ENCODE results near the gene FGF14.

Gene FGF14

DNA sequence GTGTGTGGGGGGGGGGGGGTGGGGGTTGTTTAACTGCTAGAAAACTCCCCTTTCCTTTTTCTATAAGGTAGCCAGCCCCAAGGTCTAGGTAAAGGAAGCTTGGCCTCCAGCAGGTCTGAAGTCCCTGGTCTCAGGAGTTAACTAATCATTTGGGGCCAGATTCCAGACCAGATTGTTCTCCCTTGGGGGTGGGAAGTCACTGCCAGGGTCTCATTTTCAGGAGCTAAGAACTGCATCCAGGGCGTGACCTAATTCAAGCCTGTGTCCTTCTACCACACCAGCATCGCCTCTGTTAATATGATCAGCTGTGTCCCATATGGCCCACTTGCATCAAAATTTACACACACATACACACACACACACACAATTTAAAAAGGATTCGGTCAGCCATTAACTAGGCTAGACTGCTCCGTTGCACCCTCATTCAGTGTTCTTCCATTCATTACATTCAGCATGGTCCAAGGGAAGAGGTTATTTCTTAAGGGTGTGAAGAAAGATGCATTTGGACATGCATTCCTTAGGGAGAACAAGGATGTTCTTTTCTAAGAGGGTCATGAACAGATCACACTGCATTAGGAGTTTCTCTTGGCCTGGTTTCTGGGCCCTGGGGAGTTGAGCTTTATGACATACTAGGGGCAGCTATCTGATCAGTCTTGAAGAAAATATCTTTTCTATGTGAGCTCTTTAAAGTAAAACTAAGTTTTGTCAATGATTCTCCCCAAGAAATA lies 91.0 kb downstream of the FGF14 start:
- no peak for DNase-seq (ENCODE audit: low read depth in 2 of 2)

DNA sequence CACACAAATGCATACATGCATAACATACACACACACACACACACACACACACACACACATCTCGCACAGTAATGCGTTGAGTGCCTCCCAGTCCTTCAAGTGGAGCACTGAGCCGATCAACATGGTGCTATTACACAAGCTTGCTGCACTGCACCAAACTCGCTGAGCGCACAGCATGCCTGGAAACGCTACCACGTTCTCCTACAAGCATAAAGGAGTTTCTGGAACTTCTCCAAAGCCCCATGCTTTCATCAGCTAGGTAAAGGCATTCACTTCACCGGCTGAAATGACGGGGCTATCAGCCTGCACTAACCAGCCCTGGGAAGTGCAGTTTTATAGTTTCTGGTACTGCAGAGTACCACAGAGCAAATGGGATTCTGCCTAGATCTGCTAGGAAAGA lies 92.7 kb downstream of the FGF14 start:
- DNase-seq (ENCODE audit: low read depth in 2 of 2), result no peak

DNA sequence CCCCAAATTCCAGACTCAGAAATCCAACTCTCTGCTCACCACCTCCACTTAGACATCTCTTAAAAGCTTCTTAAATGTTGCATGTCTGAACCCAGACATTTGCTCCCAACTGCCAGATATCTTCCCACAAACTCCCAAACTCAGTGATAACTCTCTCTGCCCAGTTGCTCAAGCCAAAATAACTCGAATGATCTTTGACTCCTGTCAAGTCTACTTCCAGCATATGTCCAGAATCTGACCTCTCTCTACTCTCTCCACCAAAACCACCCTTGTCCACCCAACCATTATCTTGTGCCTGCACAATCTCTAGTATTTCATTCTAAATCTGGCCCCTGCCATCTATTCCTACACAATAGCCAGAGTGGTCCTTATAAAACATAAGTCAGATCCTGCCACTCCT lies 99.3 kb downstream of the FGF14 start:
- no peak for DNase-seq (ENCODE audit: low read depth in 2 of 2)

DNA sequence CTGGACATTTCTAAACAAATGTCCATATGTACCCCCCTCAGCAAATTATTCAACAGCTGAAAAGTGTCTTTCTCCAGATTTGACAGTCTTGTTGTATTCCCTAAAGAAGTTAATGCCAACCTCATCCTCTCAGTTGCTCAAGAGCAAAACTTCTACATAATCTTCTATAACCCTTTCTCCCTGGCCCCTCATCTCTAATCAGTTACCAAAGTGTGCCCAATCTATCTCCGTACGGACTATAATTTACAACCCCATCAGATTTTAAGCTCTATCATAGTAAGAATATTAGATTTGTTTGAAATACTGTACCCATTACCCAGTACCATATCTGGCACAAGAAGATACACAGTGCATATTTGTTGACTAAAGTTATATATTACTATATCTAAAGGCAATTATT lies 101.5 kb downstream of the FGF14 start:
- no peak for DNase-seq (ENCODE audit: low read depth in 2 of 2)

DNA sequence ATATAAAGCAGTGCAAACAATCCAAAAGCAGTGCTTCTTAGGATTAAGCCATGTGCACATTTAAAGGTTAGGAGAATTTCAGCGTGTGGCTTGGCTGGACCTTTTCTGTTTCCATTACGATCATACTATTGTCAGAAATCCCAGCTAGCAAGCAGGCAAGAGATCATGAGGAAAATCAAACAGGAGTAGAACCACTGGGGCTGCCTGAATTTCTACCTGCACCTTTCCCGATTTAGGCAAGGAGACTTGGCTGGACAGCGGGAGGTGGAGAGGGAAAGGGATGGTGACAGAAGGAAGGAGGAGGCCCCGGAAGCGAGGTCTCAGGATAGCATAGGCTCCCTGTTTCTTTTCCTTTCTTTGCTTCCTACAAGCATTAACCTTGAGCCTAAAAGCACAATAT lies 102.5 kb downstream of the FGF14 start:
- no peak for DNase-seq (ENCODE audit: low read depth in 2 of 2)

DNA sequence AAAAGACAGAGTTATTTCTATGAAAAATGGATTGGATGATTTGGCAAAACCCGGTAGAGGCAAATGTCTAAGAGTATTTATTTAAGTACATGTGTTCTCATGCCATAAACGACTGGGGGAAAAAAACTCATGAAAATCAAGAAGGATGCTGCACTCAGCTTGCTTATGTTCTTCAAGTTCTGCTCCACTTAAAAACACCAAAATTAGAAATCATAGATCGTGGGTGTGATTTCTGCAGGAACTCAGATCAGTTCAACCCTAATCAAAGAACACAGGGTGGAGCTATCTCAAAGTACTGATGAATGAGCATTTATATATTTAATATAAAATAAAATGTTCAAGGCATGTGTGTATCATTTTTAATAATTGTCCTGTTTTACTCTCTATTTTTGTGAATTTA lies 103.8 kb downstream of the FGF14 start:
- DNase-seq (ENCODE audit: low read depth in 2 of 2), result no peak

DNA sequence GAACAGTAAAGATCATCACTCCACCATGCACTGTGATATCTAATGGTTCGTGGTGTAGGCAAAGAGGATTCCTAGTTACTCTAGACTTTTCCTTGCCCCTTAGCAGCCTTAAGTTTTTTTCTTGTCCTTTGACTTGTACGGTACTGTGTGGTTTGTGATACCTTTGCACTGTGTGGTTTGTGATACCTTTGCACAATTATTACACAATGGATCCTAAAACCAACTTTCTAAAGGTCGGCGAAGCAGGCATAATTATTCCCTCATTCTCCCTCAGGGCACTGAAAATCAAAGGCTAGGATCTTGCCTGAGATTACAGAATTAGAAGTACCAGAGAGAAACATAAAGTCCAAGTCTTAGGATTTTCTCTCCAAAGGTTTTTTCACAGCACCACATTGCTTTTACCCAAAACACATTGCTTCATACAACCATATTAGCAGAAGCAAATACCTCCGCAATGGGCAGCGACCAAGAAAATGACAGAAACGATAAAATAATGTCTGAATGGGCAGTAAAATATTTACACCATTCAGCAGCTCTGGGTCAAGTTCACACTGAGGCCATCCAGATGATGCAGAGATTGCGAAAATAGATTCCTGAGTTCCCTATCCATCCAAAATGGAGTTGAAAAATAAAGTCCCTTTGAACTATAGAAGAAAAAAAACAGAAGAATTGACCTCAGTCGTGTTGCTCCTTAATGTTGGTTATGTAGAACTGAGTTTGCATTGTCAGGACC lies 106.4 kb downstream of the FGF14 start:
- DNase-seq (ENCODE audit: low read depth in 2 of 2), result no peak

DNA sequence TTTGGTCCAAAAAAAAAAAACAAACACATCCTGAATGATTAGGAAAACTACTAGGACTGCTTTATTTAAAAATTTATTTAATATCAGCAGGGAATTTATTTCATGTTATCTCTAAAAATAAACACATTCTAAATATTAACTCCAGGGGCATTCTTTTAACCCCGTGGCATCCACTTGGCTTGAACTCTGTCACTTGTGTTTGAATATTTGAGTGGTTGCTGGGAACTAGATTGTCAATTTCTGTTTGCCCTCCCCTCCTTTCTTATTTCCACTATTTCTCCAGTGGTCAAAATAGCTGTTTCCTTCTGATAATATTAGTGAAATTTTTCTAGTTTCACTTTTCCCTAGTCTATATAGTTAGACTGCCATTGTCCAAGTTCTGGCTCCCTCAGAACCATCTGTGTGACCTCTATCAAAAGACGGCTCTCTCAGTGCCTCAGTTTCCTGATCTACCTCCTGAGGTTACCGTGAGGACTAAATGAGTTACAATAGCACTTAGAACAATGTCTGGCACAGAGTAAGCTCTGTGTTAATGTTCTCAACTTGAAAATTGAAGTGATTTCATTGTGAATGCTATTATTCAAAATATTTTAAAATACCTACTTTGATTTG lies 107.3 kb downstream of the FGF14 start:
- DNase-seq (ENCODE audit: low read depth in 2 of 2), result no peak

DNA sequence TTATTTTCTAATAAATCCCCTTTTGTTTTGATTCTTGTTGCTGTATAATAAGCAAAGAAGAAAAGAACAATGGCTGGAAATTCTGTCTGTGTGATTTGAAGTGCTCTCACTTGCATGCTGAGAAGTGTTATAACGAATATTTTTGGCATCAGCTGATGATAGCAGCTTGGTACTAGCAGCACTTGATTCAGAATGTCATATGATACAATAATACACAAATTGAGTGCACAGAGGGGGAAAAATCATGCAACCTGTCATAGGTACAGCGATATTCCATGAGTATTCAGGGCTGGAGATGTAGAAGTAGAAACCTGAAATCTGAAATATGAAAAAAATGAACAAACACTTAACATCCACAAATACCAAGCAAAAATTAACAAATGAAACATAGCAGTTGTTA lies 108.1 kb downstream of the FGF14 start:
- no peak for DNase-seq (ENCODE audit: low read depth in 2 of 2)

DNA sequence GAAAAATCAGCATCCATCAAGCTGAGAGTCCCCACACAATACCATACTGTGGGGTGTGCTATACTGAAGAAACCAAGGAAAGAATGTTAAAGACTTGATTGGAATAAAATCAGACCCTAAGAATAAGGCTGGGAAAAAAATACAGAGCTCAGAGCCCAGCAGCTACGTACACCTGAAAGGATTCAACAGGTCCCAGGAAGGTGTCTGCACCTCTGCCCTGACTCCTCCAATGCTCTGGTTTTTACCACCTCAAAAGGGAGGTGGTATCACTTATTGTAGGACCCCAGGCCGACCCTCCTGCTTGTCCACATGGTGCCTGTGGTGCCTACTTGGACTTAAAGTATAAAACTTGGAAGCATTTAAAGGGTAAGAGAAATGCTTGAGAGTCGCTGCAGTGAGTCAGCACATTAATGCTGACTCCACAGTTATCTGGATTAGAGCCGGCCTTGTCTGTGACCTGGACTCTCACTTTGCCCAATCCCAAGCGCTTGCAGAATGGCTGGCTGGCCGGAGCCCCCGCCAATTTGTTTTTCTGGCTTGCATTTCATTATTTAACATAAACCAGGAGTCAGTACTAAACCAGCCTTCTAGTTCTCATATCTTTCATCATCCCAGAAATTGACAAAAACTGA lies 110.1 kb downstream of the FGF14 start:
- DNase-seq (ENCODE audit: low read depth in 2 of 2), result no peak

DNA sequence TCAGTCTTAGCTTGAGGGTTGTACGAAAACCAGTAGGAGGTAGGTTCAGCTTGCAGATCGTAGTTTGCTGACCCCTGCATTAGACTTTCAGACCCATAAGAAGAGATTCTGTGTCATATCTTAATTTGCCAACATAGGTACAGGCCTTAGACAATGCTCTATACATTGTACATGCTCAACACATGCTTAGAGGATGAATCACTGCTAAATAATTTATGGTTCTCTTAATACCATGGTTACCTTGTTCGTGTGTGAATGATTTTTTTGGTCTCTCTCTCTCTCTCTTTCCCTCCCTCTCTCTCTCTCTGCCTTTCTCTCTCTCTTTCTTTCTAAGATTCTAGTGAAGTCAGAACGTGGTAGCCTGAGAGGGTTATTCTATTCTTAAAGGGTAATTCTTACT lies 112.2 kb downstream of the FGF14 start:
- DNase-seq (ENCODE audit: low read depth in 2 of 2), result no peak

DNA sequence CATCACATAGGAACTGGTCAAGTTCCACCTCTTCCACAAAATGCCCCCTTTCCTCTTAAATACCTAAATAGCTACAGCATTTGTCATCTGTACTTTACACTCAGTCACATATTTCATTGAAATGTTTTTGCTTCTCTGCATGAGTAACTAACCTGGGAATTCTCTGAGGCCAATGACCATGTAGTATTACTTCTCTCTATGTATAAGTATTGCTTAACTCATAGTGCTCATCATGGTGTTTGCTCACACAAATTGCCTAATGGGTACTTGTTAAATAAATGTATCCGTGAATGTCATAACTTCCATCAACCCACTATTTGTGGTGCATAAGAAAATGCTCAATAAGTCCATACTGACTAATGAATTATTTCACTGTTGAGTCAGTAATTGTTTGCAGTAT lies 115.5 kb downstream of the FGF14 start:
- no peak for DNase-seq (ENCODE audit: low read depth in 2 of 2)

DNA sequence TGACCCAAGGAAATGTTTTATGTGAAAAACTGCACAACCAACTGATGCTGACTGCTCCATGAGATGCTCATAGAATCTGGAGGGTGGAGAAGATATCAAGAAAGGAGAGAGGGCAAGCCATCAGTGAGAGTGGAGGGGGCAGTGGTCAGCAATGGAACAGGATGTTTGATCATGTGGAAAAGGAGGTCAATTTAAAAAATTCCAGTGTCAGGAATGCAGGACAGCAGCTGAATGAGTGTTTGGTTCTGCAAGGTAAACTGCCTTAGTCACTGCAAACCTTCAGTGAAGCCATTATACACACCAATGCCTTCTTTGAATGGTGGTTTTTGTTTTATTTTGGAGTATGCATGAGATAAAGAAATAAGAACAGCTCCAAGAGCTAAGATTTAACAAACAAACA lies 121.5 kb downstream of the FGF14 start:
- no peak for DNase-seq (ENCODE audit: low read depth in 2 of 2)

DNA sequence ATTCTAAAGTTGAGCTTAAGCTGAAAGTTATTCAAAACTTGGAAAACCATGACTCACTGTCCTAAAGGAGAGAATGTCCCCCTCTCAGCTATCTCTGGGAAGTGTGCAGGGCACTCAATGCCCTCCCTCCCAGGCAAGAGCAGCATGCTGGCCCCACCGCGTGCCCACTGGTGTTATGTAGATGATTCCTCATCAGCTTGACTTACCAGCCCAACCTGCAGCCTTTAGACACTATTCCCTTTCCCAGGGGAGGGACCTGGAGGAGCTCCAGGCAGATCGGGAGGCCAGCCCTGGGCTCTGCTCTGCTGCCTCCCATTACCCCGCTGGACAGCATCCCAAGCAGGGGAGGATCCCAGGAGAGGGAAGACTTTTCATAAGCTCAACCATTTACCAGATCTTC lies 124.6 kb downstream of the FGF14 start:
- no peak for DNase-seq (ENCODE audit: low read depth in 2 of 2)

DNA sequence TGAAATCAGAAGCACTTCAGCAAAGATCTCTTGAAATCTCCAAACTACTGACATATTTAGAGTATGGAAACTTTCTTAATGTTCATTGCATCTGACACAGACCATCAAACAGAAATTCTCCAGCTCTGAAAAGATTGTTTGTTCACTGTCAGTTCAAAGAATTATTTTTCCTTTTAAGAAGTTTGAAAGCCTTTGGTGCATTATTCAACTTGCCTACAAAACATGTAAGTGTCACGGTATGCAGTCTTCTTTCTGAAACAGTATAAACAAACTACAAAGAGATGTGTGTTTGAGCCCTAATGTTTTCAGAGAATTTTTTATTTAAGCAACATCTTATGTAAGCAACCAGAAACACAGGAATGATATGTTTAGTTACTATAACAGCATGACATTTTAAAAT lies 125.4 kb downstream of the FGF14 start:
- DNase-seq (ENCODE audit: low read depth in 2 of 2), result no peak

DNA sequence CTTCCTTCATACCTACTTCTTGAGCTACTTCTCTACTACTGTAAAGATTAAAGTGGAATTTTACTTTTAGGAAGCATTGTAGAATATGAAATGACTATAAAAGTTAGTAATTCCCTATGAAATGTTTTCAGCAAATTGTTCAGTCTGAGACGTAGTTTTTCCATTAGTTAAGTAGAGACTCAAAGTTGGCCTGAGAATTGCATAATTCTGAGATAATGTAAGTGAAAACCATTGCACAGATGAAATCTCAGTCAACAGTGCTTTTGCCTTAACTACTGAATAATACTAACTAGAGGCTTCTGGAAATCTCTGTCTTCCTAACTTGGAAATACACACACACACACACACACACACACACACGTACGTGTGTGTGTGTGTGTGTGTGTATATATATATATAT lies 125.9 kb downstream of the FGF14 start:
- DNase-seq (ENCODE audit: low read depth in 2 of 2), result no peak

DNA sequence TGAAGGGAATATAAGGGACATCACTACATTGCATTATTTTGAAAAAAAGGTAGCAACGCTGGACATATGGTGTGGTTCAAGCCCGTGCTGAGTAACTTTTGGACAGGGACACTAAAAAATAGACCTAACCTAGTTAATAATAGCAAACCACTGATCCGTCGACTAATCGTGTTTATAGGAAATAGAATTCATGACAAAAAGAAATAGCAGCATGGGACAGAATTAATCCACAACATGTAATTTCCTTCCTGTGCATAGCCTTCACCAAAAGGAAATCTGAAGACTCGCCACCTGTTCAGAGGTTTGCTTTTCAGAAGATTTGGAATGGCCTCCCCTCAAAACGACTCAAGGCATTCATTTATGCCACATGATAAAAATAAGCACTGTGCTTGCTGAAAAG lies 128.7 kb downstream of the FGF14 start:
- no peak for DNase-seq (ENCODE audit: low read depth in 2 of 2)

DNA sequence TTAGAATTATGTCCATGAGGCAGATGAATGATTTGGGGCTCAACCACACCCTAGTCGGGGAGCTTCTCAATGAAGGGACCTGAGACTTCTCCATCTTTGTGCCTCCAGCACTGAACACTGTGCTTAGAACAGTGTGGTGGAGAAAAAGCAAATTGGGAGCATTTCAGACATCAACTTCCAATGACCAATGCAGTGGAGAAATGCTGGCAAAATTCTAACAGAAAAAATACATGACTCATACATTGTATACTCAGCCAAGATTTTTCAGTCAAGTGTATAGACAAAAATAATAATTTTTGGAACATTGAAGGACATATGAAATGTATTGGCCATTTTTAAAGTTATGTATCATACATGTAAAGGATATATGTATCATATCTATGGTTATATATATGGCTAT lies 134.7 kb downstream of the FGF14 start:
- no peak for DNase-seq (ENCODE audit: low read depth in 2 of 2)

DNA sequence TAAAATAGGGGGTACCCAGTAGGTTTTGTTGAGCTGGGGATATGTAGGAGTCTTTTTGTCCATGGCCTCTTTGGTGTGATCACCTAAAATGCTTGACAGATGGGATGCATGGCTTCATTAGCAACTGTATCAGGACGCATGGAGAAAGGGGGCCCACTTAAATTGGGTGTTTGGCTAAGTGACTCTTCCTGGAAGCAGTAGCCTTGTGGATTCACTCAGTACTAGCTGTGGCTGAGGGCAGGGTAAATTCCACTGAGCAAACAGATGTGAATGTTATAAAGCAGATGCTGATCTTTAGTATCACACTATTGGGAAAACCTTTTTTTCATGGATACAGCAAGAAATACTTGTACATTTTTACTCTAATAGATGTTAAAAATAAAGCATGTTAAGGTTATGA lies 140.0 kb downstream of the FGF14 start:
- no peak for DNase-seq (ENCODE audit: low read depth in 2 of 2)

DNA sequence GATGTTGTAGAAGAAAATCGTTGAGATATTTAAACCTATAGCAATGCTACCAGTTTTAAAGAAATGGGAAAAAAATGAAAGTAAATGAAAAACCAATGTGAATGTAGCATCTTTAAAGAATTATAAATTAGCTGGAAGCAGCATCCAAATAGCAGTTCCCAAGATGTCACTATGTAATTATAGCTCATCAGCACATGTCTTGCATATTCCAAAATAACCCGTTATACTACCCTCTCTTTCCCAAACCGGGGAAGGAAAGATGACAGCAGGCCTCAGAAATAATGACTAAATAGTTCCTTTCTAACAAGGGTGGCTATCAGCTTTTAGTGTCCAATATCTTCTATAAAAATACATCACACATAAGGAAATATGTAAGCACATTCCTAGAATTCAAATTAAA lies 140.5 kb downstream of the FGF14 start:
- no peak for DNase-seq (ENCODE audit: low read depth in 2 of 2)

DNA sequence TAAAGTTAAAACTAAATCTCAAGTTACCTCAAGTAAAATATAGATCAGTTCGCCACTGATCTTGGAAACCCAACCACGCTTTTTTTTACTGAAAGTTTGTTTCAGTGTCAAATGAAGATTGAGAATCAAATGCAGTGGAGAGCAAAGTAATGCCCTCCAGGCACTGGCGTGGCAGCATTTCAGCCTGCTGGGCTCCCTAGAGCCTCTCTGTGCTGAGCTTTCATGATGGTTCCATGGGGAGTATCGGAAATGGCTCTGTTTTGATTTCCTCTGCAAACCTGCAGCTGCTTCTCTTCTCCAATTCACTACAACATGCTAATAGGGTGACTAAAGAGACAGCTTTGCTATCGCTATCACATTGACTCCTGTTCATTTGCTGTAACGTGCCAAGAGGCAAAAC lies 141.6 kb downstream of the FGF14 start:
- DNase-seq (ENCODE audit: low read depth in 2 of 2), result no peak

DNA sequence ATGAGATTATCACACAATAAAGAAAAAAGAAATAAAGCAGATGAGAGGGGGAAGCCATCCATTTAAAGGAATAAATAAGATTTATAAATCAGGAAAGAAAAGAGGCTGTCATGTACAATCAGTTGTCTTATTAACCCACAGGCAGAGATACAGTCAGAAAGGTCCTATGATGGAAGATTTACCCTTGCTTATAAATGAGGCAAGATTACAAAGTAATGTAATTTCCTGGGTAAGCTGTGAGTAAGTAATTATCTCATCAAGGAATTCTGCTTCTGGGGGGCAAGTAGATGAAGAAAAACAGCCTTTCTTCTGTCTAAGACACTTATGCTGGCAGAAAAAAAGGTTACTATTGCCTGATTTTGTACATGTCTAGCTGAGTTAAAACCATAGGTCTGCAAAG lies 146.4 kb downstream of the FGF14 start:
- no peak for DNase-seq (ENCODE audit: low read depth in 2 of 2)

DNA sequence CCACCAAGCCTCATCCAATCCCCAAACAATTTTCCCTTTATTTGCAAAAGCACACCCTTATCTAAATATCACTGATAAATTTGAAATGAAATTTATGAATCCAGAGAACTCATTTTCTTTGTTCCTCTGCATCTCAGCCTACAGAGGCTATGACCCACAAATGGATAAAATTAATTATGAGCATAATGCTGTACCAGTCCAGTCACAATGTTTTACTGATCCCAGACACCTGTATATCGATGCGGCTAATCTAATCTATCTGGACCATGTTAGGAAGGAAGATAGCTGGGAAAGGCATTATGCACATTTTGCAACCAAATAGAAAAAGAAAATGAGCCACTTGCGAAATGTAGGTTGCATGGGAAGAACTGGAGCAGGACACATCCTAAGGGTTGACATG lies 150.0 kb downstream of the FGF14 start:
- no peak for DNase-seq (ENCODE audit: low read depth in 2 of 2)

Measured in stimulated activated CD8-positive, alpha-beta memory T cell treated with anti-CD3 and anti-CD28 coated beads, Interleukin-2, amount 100 ng/mL, for 1 hour (primary cell).